HG03066 (cell line): ENCODE data around the gene DAB1.

ENCODE experiments used
- ATAC-seq: cut with Tn5 transposase; IDR thresholded peaks from one replicate; pipeline ENCODE4 v1.9.1; 2021; ENCODE audit warnings: low read depth; ENCODE audit not compliant: unreplicated experiment

DAB1 gene

DNA sequence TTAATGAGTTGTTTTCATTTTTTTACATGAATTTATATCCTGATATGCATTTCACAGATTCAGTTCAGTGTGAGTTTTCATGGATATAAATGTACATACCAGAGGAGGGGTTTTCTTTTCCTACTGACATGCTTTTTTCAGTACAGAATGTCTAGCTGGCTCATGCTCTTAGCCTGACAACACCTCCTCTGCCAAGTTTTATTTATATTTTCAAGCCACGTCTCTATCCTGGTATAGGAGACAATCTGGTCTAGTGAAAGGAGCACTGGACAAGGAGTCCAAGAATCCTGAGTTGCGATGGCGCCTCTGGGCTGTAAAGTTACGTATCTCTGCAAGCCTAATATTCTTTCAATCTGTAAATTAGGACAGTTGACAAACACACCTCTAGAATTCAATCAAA, 4.9 kb downstream of the DAB1 start:
- no peak for ATAC-seq

DNA sequence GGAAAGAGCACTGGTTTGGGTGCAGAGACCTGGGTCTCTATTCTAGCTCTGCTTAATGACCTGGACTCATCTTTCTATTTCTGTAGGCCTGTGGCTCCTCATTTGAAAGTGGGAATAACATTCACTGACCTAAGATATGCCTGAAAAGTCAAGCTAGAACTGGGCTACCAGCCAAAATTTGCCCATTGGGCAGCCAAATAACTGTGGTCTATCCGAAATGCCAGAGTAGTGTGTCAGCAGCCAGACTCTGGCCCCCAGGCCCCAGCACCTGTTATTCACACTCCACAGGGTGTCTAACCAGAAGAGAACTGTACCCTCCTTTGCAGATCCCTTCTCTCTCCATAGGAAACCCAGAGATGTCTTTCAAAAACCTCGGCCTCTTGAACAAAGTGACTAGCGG, 12.6 kb downstream of the DAB1 start:
- ATAC-seq, result no peak

DNA sequence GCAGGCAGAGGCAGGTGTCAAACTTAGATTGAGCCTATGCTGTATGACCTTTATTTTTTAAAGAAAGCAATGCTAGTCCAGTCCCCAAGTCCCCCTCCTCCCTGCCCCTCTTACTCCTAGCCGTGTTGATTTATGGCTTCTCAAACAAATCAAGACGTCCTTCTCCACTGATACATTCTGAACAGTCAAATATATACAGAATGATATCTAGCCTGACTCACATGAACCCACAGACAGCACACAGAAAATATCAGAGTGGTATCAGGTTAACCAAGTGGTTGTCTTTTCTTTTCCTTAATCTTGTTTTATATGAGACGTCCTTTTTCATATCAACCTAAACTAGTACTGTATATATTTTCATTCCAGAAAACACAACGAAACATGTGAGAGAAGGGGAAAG, 13.4 kb downstream of the DAB1 start:
- no peak for ATAC-seq

DNA sequence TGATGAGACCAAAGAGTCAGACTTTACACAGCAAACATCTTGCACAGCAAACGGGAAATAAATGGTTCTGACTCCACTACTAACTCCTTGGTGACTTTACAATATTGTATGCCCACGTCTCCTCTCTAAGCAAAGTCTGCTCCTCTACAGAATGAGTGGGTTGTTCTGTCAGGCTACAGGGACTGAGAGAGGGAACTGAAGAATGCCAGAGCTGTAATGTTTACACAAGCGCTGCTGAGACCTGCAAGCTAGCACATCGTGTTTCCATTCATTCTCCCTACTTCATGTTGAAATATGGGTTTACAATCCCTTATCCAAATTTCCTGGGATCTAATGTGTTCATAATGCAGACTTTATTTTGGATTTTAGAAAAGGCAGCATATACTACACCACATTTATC, 15.9 kb downstream of the DAB1 start:
- ATAC-seq, result no peak

DNA sequence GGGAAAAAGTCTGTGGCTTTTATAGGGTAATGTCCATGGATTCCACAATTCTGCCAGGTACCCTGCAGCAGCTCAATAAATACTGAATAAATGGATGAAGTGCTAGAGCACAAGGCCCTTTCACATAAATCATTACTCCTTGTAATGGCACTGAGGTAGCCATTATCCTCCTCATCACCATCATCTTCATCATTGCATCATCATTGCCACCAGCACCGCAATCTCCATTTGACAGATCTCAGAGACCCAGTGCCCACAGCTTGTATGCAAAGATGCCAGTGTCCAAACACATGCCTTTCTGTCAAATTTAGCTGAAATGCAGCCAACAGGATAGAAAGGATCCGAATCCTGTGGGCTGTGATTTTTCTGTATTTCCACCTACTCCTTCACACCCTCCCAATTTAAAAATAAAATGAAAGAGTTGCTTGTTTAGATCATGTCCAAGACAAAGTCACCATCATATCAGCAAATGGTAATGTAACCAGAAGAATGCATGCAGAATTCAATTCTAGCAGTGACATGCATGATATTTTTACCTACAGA, 17.4 kb downstream of the DAB1 start:
- no peak for ATAC-seq

DNA sequence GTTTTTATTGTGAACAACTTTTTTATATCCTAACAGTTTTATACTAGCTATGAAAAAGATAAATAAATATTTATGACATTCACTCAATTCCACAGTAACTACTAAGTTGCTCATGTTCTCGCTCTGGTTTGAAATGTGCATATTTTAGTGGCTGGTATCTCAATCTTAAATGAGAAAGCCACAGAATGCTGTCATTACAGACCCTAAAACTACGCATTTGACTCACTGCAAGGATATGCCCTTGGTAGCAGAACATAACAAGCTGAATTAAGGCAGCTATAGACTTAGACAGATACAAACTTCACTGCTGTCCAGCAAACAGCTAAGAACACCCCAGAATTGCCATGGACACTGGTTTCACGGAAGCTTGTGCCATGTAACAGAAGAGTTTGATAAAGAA, 19.0 kb downstream of the DAB1 start:
- ATAC-seq, result no peak

DNA sequence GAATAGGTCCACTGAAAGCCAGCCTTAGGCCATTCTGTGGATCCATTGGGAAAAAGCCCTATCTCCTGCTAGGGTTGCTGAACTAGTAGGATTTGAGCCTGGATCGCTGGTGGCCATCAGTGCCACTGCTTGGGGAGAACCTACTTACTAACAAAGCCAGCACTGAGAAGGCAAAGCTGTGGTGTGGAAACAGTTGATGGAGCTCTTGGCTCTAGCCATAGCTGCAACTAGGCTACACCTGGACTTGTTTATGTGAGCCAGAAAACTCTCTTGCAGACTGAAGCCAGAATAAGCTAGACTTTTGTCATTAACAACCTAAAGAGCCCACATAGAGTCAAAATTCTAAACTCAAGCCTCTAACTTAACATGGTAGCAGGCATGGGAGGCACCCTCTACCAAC, 20.7 kb downstream of the DAB1 start:
- no peak for ATAC-seq

DNA sequence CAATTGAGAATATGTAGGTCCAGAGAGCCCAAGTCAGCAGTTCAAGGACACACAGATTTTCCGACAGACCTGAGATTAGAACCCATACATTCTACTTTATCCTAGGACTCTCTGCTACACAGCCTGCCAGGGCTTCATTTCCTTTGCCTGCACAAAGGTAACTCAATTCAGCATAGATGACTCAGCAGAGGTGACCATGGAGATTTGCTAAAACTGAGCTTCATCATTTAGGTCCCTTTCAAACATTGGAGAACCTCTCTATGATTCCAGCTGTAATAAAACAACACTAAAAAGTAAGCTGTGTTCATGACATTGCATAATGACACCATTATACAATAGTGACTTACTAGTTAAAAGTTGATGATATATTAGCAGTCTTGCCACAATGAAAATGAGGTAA, 22.2 kb downstream of the DAB1 start:
- no peak for ATAC-seq

DNA sequence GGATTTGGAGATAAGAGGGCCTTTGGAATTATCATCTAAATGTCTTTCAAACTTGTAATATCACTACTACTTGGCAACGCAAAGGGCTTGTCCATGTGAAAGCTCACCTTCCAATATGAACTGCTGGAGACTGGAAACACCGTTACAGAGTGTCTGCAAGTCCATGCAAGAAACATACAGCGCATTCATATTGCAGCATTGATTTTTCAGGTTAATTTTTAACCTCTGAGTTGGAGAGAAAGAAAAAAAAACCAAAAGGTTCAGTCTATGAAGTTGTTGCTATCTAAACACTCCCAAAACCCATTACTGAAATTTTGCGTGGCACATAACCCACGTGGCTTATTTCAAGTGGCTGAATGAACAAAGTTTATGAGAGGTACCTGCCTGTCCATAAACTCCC, 23.8 kb downstream of the DAB1 start:
- no peak for ATAC-seq

DNA sequence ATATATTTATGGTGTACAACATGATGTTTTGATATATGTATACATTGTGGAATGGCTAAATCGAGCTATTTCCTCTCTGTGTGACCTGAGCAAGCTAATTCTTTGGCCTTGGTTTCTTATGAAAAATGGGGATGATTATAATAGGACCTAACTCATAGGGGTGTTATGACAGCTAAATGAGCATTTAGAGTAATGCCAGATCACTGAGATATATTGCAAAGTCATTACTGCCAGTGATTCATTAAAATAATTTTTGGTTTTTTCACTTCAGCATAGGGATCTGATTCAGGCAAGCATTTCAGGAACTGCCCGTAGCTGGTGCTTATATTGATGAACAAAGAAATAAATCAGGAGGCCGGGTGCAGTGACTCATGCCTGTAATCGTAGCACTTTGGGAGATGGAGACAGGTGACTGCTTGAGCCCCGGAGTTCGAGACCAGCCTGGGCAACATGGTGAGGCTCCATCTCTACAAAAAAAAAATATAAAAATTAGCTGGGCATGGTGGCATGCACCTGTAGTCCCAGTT, 30.7 kb downstream of the DAB1 start:
- ATAC-seq, result no peak

DNA sequence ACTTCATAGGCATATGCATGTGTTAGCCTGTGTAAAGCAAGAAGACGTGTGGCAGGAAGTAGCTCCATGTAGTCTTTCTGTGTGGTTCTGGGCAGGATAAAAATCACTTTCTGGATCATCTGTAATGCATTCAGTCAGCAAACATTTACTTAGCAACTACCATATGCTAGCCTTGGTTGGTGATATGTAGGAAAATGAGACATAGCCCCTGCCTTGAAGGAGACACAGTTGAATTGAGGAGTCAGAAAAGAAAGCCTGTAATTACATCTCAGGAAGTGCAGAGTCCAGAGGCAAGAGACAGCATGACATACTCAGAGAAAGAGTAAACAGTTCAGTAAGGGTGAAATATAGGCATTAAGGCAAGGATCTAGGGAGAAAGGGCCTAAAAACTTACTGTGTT, 38.5 kb downstream of the DAB1 start:
- ATAC-seq, result no peak

DNA sequence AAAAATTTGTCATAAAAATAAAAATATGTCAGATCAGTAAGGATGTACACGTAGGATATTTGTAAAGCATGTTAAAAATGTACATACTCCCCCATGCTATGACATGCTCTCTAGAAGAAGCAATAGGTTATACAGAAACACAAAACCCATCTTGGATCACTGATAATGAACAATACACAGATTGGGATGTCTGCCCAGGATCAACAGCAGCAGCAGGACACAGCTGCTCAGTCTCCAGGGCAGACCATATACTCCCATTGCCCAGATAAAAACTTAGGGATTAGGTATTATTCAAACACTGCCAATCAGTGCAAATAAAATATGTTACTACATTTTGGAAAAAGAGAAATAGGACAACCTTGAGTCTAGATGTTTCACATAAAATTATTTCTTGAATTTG, 39.0 kb downstream of the DAB1 start:
- no peak for ATAC-seq

DNA sequence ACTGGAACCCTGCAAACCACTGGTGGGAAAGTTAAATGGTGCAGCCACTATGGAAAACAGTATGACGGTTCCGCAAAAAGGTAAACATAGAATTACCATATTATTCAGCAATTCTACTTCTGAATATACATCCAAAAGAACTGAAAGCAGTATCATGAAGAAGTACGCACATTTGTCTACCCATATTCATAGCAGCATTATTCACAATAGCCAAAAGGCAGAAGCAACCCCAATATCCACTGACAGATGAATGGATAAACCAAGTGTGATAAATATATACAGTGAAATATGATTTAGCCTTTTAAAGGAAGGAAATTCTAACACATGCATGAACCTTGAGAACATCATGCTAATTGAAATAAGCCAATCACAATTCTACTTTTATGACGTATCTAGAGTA, 39.6 kb downstream of the DAB1 start:
- no peak for ATAC-seq

DNA sequence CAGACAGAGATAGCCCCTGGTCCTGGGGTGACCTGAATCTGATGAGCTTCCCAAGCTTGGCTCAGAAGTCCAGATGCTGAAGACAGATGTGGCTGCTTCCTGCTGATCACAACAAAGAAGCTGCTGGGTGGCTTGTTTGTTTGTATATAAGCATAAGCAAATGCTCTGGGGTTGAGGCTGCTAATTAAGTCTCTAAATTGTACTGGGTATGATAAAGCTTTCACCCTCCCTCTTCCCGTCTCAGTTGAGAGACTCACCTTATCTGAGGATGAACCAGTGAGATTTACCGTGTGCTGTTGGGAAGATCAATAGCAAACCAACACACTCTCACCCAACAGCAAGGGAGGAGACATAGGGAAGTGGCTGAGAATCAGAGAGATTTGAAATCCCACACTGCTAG, 42.0 kb downstream of the DAB1 start:
- ATAC-seq, result no peak

DNA sequence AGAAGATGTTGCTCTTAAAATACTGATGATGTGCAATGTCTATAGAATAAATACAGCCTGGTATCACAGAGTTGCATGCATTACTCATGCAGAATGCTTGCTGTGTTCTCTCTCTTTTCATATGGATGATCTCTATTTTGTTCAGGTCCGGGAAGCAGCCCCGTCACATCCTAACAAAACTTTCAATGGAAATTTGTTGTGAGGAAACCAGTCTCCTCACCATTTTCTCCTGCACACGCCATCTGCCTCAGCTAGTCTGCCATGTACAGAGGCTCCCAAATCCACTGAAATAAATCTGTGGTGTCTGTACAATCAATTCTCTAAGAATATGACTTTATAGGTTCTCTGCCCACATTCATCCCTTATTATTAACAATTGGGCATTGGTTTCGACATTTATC, 42.4 kb downstream of the DAB1 start:
- no peak for ATAC-seq

DNA sequence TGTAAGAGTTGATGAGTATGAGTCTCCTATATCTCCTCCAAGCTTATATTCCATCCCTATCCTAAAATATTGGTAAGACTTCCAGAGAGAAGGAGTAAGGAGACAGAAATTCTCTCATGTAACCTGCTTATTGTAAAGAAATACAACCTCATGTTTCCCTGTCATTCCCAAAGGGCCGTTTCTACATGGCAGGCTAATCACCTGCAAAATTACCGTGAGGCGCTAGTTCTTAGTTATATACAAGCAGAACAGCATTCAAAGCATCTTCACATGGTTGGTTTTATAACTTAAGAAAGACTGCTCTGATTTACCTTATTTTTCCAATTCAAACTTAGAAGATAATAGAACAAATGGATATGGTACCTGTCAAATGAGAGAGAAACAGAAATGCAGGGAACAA, 42.9 kb downstream of the DAB1 start:
- no peak for ATAC-seq

DNA sequence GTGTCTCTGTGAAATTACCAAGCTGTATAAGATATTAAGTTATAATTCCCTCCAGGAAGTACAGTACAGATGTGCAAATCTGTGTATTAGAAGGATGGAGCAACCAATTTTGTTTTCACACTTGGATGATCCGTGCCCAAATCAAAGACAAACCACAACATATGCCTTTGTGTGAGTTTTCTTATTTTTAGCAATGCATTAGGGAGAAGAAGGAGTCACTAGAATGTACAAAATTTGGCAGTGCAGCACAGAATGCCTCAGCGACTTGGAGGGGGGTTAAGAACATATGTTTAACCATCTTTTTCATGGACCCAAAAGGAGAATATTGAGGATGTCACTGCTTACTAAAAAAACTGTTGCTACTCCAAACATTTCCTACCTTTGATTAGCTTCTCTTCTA, 45.3 kb downstream of the DAB1 start:
- no peak for ATAC-seq

DNA sequence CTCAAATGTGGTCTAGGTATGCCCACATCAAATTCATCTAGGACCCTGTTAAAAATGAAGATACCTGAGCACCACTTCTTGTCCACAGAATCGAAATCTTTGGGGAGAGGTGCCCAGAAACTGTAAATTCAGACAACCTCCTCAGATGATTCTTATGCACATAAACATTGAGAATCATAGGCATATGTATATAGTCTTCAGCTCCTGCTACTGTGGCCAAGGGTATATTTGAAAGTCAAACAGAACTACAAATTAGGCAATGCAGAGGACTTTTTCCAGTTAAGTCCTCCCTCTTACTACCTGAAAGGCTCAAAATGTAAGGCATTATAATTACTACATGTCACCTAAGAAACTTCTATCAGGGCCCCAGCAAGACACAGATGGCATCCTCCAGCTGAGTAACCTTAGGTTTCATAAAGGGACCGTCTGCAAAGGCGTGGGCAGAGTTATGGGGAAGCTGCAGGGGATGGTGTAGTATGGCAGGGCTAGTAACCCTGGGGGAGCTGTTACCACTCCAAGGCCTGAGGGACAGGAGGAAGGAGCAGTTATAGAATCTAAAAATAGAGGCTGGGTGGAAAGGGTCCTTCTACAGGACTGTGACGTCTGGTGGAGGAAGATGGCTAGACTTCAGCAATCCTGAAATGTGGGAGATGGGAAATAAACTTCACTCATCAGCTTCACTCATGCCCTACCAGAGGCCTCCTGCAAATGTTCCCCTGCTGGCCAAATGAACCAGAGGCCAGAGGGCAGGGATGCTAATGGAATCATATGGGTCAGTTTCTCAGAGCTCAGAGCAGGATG, 46.3 kb downstream of the DAB1 start:
- ATAC-seq, result no peak

DNA sequence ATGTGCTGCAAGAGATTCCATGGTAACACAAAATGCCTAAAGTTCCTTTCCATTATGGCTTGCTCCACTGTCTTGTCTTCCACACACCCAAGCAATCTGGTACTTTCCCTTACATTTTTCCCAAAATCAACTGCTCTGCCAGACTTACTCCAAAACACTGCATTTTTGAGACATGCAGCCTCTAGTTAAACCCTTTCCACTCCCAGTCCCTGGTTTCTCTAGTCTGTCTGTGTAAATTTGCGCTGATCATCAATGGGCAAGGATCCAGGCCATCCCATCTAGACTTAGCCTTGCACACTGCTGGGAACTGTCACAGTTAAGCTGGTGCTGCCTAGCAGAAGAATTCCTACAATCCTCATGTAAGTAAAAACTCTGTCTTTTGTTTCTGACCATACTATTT, 47.8 kb downstream of the DAB1 start:
- no peak for ATAC-seq

DNA sequence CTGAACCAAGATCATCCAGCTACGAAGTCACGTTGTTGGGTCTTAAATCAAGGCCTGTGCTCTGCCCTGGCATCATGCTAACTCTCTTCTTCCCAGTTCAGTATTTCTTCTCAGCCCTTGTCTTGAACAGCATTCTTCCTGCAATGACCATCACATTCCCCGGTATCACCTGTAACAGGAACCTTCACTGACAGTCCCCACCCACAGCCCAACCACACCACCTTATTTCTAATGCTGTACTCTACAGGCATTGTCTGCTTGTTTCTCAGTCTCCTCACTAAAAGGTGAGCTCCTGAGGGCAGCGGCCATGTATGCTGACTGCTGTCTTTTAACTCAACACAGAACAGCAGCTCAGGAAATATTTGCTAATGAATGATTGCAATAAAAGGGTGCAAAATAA, 54.0 kb downstream of the DAB1 start:
- ATAC-seq, result no peak

DNA sequence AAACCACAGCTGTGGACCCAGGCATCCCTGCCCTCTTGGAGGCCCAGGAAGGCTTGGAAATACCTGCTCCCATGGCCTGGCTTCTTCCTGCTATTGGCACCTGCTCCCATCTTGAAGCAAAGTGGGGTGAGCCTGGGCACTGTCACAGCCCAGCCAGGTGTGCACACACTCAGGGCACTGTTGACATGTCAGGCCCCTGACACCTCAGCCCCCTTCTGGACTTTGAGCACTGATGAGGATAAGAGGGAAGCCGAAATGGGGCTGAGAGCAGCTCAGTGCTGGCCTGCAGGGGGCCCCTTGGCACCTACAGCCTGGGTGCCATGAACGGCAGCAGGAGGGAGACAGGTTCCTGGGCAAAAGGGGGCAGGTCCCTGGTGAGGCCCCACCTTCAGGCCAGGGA, 55.9 kb downstream of the DAB1 start:
- ATAC-seq, result no peak

DNA sequence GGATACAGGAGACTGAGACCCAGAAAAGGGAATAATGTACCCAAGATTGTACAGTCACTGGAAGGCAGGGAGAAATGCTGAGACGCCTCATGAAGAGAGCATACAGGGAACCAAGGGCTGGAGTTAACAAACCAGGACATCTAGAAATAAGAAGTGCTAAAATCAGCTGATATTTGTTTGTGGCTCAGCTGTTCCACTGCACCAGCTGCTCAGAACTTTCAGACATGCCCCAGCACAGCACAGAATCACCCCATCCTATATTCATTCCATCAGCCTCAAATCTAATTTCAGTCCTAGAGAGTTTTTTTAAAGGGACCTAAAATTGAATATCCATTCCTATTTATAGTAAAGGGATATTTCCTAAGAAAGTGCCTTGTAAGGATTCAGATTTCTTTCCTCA, 60.2 kb downstream of the DAB1 start:
- no peak for ATAC-seq

DNA sequence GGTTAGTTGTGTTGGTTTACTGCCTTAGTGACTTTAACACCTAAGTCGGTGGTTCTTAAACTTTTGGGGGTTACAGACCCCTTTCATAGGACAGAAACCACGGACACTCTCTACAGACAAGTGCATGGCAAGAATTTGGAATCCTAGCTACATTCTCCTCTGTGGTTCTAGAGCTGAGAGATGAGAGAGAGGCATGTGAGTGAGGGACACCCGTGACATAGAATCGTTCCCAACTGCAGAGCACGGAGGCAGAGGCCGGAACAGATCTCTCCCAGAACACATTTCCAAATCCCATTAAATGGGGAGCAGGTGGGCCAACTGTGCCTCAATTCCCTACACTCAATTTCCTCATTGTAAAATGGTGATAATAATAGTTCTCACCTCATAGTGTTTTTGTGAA, 60.7 kb downstream of the DAB1 start:
- no peak for ATAC-seq
